H1 (cell line): ENCODE data around the gene FARS2.

Source experiments
- CBX5 ChIP-seq: fragments of 300-800, 300-1000 bp; sonication (generic); IDR thresholded peaks from 2 replicates; pipeline ENCODE4 v1.7.1; 2016; ENCODE audit warnings: antibody characterized with exemption, low read length, low read depth
- CHD2 ChIP-seq: IDR thresholded peaks from 2 replicates; pipeline ENCODE4 v1.6.1; 2012; ENCODE audit warnings: low read length, improper control_type of control experiment
- CTCF ChIP-seq, 3 experiments: IDR thresholded peaks; 1 replicate in 2 of 3; 2 replicates in 1 of 3; pipeline versions ENCODE4 v1.5.1 to v1.6.1; 2011; ENCODE audit warnings: low read length in 3 of 3, mild to moderate bottlenecking in 3 of 3, inconsistent platforms in 2 of 3, low read depth in 1 of 3, moderate library complexity in 1 of 3; ENCODE audit not compliant: insufficient read depth in 1 of 3; ENCODE audit errors: control extremely low read depth in 1 of 3
- MAX ChIP-seq: IDR thresholded peaks from 2 replicates; pipeline ENCODE4 v1.6.1; 2012; ENCODE audit warnings: inconsistent platforms
- POLR2AphosphoS5 ChIP-seq: IDR thresholded peaks from 2 replicates; pipeline ENCODE4 v1.6.1; 2011; ENCODE audit warnings: low read depth, low read length
- RAD21 ChIP-seq, 2 experiments: IDR thresholded peaks in 1 of 2; conservative IDR thresholded peaks in 1 of 2; 2 replicates each; pipeline ENCODE4 v1.6.1; 2011; ENCODE audit warnings: low read depth in 2 of 2, low read length in 2 of 2, improper control_type of control experiment in 1 of 2, inconsistent platforms in 1 of 2, mild to moderate bottlenecking in 1 of 2, moderate library complexity in 1 of 2
- SRF ChIP-seq: IDR thresholded peaks from 2 replicates; pipeline ENCODE4 v1.6.1; 2011; ENCODE audit warnings: mild to moderate bottlenecking, low read depth, low read length, moderate library complexity
- SUZ12 ChIP-seq: fragments of 200-600 bp; sonication (generic); IDR thresholded peaks from 2 replicates; pipeline ENCODE4 v1.6.1; 2012; ENCODE audit warnings: mild to moderate bottlenecking, inconsistent platforms, low read length, moderate library complexity, mixed read lengths
- ZNF274 ChIP-seq: IDR thresholded peaks from 2 replicates; pipeline ENCODE4 v1.7.0; 2012; ENCODE audit warnings: low read length, borderline replicate concordance; ENCODE audit errors: extremely low read depth

- TF ChIP-seq CHD2 (no peak), SUZ12 (no peak), CTCF (IDR thresholded peaks at IDR 0.05; ENCODE audit: control extremely low read depth in 1 of 3, insufficient read depth in 1 of 3, low read depth in 1 of 3, low read length in 3 of 3) (no peak), POLR2AphosphoS5 (no peak), SRF (no peak), CBX5 (no peak), MAX (no peak), RAD21 (IDR thresholded peaks at IDR 0.05 in 1 of 2, conservative IDR thresholded peaks at IDR 0.05 in 1 of 2; ENCODE audit: low read depth in 2 of 2, low read length in 2 of 2) (no peak), ZNF274 (no peak)
Measured at GRCh38 chr6:5759571-5759970, 498.3 kb downstream of the FARS2 start.
